Astrocyte (in vitro differentiated cells and primary cell): Measurements from ENCODE around the gene JAKMIP1.

ENCODE experiments used
- CTCF ChIP-seq: IDR thresholded peaks from 2 replicates; pipeline ENCODE4 v1.5.1; 2011; ENCODE audit warnings: low read depth, mild to moderate bottlenecking, inconsistent platforms, low read length, moderate library complexity; ENCODE audit not compliant: insufficient read depth
- EZH2 ChIP-seq: IDR thresholded peaks from 2 replicates; pipeline ENCODE4 v1.6.1; 2012; ENCODE audit warnings: mild to moderate bottlenecking, low read length, inconsistent platforms; ENCODE audit not compliant: insufficient read depth

GRCh38 chr4:6231663-6232165, 31.4 kb upstream of the JAKMIP1 start:
- TF ChIP-seq CTCF = no peak
- TF ChIP-seq EZH2 = no peak
